Pancreas (tissue), 10 donors: ENCODE results near the gene ASCC3. TPM values are rescaled to one million over a fixed set of nuclear protein-coding genes. Genes with fewer than 3 reads are reported as not detected.

ENCODE experiments used
- ATAC-seq, 4 donors: fragments of 200-7000 bp; cut with Tn5 transposase; one replicate each; pipeline versions ENCODE4 v1.8.0 to v1.9.1; 2020; ENCODE audit warnings: mild to moderate bottlenecking in 4 of 4, moderate library complexity in 4 of 4
- DNase-seq, 6 donors: peaks; one replicate each; pipeline ENCODE4 v3.0.0-alpha.2; 2020
- FAIRE-seq: peaks from 2 replicates; lab custom pipeline; 2012; peaks lifted over from hg19 to GRCh38; lab: Jason Lieb, UNC
- H3K27ac ChIP-seq, 4 donors: fragments of 200-600 bp; sonication (generic); 1 replicate in 3 of 4; 2 replicates in 1 of 4; pipeline versions ENCODE4 v1.5.0 to v1.8.0; 2020
- H3K27me3 ChIP-seq, 4 donors: fragments of 200-600 bp; one replicate each; pipeline ENCODE4 v1.8.0; 2021
- H3K36me3 ChIP-seq, 3 donors: fragments of 200-600 bp; sonication (generic) in 1 of 3; one replicate each; pipeline versions ENCODE4 v1.5.0 to v1.8.0; 2020 to 2021
- H3K4me1 ChIP-seq, 3 donors: fragments of 200-600 bp; one replicate each; pipeline ENCODE4 v1.8.0; 2021
- H3K4me3 ChIP-seq, 4 donors: fragments of 200-600 bp; sonication (generic) in 2 of 4; one replicate each; pipeline versions ENCODE4 v1.5.0 to v1.8.0; 2020 to 2021
- H3K9me3 ChIP-seq, 4 donors: fragments of 200-600 bp; one replicate each; pipeline ENCODE4 v1.8.0; 2021
- WGBS, 2 donors: extraction: QIAGEN DNeasy Blood & Tissue Kit; methylation state at CpG; one replicate each; pipeline ENCODE4 v1.1.7; 2013; 5-methylcytosine and 5-hydroxymethylcytosine counted together
- intact Hi-C, 3 donors: fragments of 100-400 bp; cut with DNase I; formaldehyde crosslinking; loops; one replicate each; pipeline versions ENCODE4 v1.11.1 to v1.14.2; 2022
- polyA plus RNA-seq, 2 donors: library from polyadenylated mRNA; stranded (reverse); fragments of 200-250 nt; gene quantifications; one replicate each; pipeline ENCODE4 v1.2.3, GENCODE V29; 2013
- total RNA-seq, 6 donors: library from RNA; stranded (reverse); fragmentation: NEBNext Ultra II Directional in 4 of 6; extraction: Animal tissue kit (Norgen Biotek cat#: 25700) in 4 of 6; gene quantifications; one replicate each; pipeline versions ENCODE4 v1.2.1 to v1.2.4, GENCODE V29; 2021 to 2023
- TF ChIP-seq, protein P1 (sequence below), 4 donors: fragments of 200-600 bp; sonication (generic) in 3 of 4; IDR thresholded peaks; one replicate each; pipeline versions ENCODE4 v1.5.0 to v1.8.0; 2021; ENCODE audit warnings: antibody characterized with exemption in 4 of 4
- donor health status: healthy with polysubstance abuse.
- donor health status: DM: no; HTN: no; CAD: no; lungs with moderate emphysema.
- donor health status: DM: no; HTN: no; CAD: no.
- donor health status: control.
- donor health status: control.
- donor health status: Bipolar disorder and iron deficiency.
- donor health status: DM: yes; HTN: yes; CAD: no.
- donor health status: DM: no; HTN: no; CAD: no.
- donor health status: DM: no; HTN: no; CAD: no.
- donor health status: DM: yes; HTN: yes; CAD: no.

The ASCC3 gene
- total and polyA plus RNA-seq, 8 donors = 4.4 to 20.3 (median 13.4) TPM

DNA sequence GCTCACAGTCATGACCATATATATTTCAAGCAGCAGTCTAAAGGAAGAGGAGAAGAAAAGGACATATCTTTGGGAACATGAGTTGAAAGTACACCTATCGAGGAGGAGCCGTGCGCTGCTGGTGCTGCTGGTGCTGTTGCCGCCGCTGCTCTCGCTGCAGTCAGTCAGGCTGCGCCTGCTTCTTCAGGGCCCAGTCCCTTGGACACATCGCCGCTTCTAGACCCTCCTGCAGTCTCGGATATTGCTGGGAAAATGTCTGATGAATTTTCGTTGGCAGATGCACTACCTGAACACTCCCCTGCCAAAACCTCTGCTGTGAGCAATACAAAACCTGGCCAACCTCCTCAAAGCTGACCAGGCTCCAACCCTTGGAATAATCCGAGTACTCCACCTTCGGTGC is 8.2 kb upstream of the ASCC3 start:
- peak in 1 of 6 donors; percentile 19 for DNase-seq
- Histone ChIP-seq H3K36me3 (no peaks in the 10 kb centered on the region), H3K4me3 (no peak overlapping the region), H3K27ac (no peak overlapping the region), H3K9me3 (no peaks in the 10 kb centered on the region), H3K27me3 (no peaks in the 10 kb centered on the region), H3K4me1 (no peaks in the 10 kb centered on the region)
- FAIRE-seq = no peak
- WGBS, 2 donors = 92 to 94% methylated on average over 13 of the region's 13 CpGs
- intact Hi-C loops = no loop called here
- TF ChIP-seq, protein P1, sequence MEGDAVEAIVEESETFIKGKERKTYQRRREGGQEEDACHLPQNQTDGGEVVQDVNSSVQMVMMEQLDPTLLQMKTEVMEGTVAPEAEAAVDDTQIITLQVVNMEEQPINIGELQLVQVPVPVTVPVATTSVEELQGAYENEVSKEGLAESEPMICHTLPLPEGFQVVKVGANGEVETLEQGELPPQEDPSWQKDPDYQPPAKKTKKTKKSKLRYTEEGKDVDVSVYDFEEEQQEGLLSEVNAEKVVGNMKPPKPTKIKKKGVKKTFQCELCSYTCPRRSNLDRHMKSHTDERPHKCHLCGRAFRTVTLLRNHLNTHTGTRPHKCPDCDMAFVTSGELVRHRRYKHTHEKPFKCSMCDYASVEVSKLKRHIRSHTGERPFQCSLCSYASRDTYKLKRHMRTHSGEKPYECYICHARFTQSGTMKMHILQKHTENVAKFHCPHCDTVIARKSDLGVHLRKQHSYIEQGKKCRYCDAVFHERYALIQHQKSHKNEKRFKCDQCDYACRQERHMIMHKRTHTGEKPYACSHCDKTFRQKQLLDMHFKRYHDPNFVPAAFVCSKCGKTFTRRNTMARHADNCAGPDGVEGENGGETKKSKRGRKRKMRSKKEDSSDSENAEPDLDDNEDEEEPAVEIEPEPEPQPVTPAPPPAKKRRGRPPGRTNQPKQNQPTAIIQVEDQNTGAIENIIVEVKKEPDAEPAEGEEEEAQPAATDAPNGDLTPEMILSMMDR (IDR thresholded peaks at IDR 0.05) = no peak
- ATAC-seq = no peak

GRCh38 chr6:100886076-100886475 is 4.9 kb upstream of the ASCC3 start:
- DNase-seq (no peak), ATAC-seq (no peak), FAIRE-seq (no peak)
- no peaks in the 10 kb centered on the region for H3K9me3 ChIP-seq
- H3K27ac ChIP-seq = no peak overlapping the region
- H3K4me1 ChIP-seq = no peaks in the 10 kb centered on the region
- H3K36me3 ChIP-seq = no peaks in the 10 kb centered on the region
- intact Hi-C loops = no loop called here
- H3K4me3 ChIP-seq = no peak overlapping the region
- WGBS, 2 donors = 51 to 53% methylated on average over 1 of the region's 1 CpG
- TF ChIP-seq, protein P1 (IDR thresholded peaks at IDR 0.05) = no peak
- no peaks in the 10 kb centered on the region for H3K27me3 ChIP-seq

DNA sequence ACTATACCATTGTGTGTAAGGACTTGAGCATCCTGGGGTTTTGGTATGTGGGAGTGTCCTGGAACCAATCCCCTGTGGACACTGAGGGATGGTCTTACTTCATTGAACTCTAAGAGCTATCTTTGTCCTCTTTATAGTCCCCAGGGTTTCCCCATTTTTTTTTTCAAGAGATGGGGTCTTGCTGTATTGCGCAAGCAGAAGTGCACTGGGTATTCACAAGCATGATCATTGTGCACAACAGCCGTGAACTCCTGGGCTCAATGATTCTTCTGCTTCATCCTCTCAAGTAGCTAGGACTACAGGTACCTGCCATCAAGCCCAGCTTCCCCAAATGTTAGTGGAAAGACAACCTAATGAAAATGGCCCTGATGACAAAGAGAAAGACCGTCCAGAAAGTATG is 2.2 kb upstream of the ASCC3 start:
- 94 to 99% methylated on average over 3 of the region's 3 CpGs for WGBS, 2 donors
- ATAC-seq (no peak), DNase-seq (no peak), FAIRE-seq (no peak)
- TF ChIP-seq, protein P1 (IDR thresholded peaks at IDR 0.05) = no peak
- Histone ChIP-seq H3K36me3 (no peaks in the 10 kb centered on the region), H3K4me1 (peaks cover 0 to 12% (median 0%) of the 10 kb centered on the region in 3 donors), H3K27ac (no peak overlapping the region), H3K27me3 (no peaks in the 10 kb centered on the region), H3K9me3 (no peaks in the 10 kb centered on the region), H3K4me3 (no peak overlapping the region)
- intact Hi-C loops = no loop called here

GRCh38 chr6:100881707-100882040 is 545 bp upstream of the ASCC3 start:
- H3K9me3 ChIP-seq = no peaks in the 10 kb centered on the region
- no peaks in the 10 kb centered on the region for H3K36me3 ChIP-seq
- no peak for DNase-seq
- H3K4me3 ChIP-seq = peak overlapping the region; percentile 59 to 80 (median 76)
- peak overlapping the region; percentile 72 to 90 (median 84) for H3K27ac ChIP-seq
- H3K4me1 ChIP-seq = peaks cover 0 to 12% (median 0%) of the 10 kb centered on the region in 3 donors
- WGBS, 2 donors = 1% methylated on average over 6 of the region's 6 CpGs
- no peak for FAIRE-seq
- H3K27me3 ChIP-seq = no peaks in the 10 kb centered on the region
- TF ChIP-seq, protein P1 (IDR thresholded peaks at IDR 0.05) = no peak
- ATAC-seq = peak in 1 of 4 donors; percentile 6
- intact Hi-C loops = no loop called here

DNA sequence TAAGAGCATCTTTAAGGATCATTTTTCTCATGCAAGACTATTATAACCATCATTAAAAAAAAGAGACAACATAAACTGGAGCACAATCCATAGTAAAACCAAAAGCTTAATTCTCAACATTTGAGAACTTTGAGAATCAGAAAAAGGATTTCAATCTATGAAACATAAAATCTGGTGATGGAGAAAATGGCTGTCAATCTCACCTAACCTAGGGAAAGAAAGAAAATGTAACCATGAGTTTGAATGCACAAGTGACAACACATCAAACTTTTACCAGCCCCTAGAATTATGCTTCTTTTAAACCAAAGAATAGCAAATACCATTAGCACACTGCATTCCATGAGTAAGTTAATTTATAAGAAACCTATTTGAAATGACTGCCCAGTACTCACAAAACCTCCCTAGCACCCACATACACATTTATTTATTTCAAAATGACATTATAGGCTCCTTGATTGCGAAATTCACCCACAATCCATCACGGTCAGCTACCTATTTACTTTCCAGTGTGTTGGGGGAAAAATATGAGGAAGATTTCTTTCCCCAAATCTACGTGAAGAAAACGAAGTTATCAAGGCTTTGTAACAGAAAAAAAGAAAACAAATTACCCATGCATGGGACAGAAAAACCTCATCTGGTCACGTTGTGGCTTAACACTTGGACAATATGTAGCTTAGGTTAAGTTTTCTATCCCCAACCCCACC is 828 bp downstream of the ASCC3 start:
- ATAC-seq = peak; percentile 37 to 42 (median 38)
- peak in 2 of 6 donors; percentile 7 to 42 for DNase-seq
- H3K4me1 ChIP-seq = peaks cover 0 to 12% (median 0%) of the 10 kb centered on the region in 3 donors
- TF ChIP-seq, protein P1 (IDR thresholded peaks at IDR 0.05) = no peak
- H3K27ac ChIP-seq = peak overlapping the region; percentile 72 to 90 (median 84)
- intact Hi-C loops = no loop called here
- WGBS, 2 donors = 1% methylated on average over 5 of the region's 5 CpGs
- H3K36me3 ChIP-seq = no peaks in the 10 kb centered on the region
- H3K4me3 ChIP-seq = peak overlapping the region; percentile 59 to 80 (median 76)
- H3K9me3 ChIP-seq = no peaks in the 10 kb centered on the region
- no peak for FAIRE-seq
- no peaks in the 10 kb centered on the region for H3K27me3 ChIP-seq
